HUES48 (cell line): ENCODE data around the gene PCSK4.

Source experiments
- H3K27ac ChIP-seq: one replicate; pipeline ENCODE4 v1.7.0; 2013; ENCODE audit warnings: low read depth, low read length, inconsistent platforms
- H3K27me3 ChIP-seq: 2 replicates; pipeline ENCODE4 v1.6.1; 2013; ENCODE audit warnings: mild to moderate bottlenecking, low read length; ENCODE audit not compliant: control insufficient read depth, insufficient read depth
- H3K36me3 ChIP-seq: 2 replicates; pipeline ENCODE4 v1.6.1; 2013; ENCODE audit warnings: low read length; ENCODE audit not compliant: control insufficient read depth, insufficient read depth
- H3K4me1 ChIP-seq: 2 replicates; pipeline ENCODE4 v1.6.1; 2013; ENCODE audit warnings: mild to moderate bottlenecking, low read length; ENCODE audit not compliant: control insufficient read depth, insufficient read depth
- H3K4me3 ChIP-seq: 2 replicates; pipeline ENCODE4 v1.5.1; 2013; ENCODE audit warnings: mild to moderate bottlenecking, low read depth, low read length
- H3K9ac ChIP-seq: 2 replicates; pipeline ENCODE4 v1.6.1; 2013; ENCODE audit warnings: mild to moderate bottlenecking, low read depth, low read length, moderate library complexity
- H3K9me3 ChIP-seq: 2 replicates; pipeline ENCODE4 v1.6.1; 2013; ENCODE audit warnings: low read length; ENCODE audit not compliant: control insufficient read depth, insufficient read depth

The PCSK4 gene

DNA sequence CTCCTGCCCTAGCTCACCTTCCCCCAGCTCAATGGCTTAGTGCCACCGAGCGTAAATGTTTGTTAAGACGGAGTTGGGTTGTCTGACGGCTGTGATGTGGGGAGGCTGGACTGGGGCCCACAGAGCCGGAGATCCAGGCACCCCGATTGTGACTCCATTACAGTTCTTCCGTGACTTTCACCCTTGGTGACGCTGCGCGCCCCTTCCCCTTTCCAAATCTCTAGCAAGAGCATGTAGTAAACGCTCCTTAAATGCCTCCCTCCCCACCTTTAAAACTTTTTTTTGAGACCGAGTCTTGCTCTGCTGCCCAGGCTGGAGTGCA is 1.7 kb upstream of the PCSK4 start:
- H3K4me3 ChIP-seq, result peak overlapping the region; percentile 72; the same call in 1 of the 2 replicates
- H3K4me1 ChIP-seq, result no peaks in the 10 kb centered on the region
- H3K27ac ChIP-seq, result no peak overlapping the region
- no peaks in the 10 kb centered on the region for H3K36me3 ChIP-seq
- H3K9ac ChIP-seq, result no peak overlapping the region
- H3K27me3 ChIP-seq, result peaks cover 10% of the 10 kb centered on the region
- no peaks in the 10 kb centered on the region for H3K9me3 ChIP-seq

- H3K27ac ChIP-seq, result peak within 1 kb of the TSS; percentile 34
- H3K36me3 ChIP-seq, result no peaks in the 10 kb centered on the region
- H3K9me3 ChIP-seq, result no peaks in the 10 kb centered on the region
- no peak within 1 kb of the TSS for H3K9ac ChIP-seq
- H3K4me3 ChIP-seq, result peak within 1 kb of the TSS; percentile 78
- peaks cover 10% of the 10 kb centered on the region for H3K27me3 ChIP-seq
- H3K4me1 ChIP-seq, result no peaks in the 10 kb centered on the region
Measured at GRCh38 chr19:1491114-1491848, 1.1 kb upstream of the PCSK4 start, which contains the start of gene REEP6. Gene REEP6, plus strand, starts transcription at chr19:1491181. Its CDS starts 89 bp downstream, at chr19:1491270.

GRCh38 chr19:1489463-1490310 is 463 bp downstream of the PCSK4 start:
- Histone ChIP-seq H3K4me3 (peak overlapping the region; percentile 78), H3K27me3 (peaks cover 10% of the 10 kb centered on the region), H3K4me1 (no peaks in the 10 kb centered on the region), H3K36me3 (no peaks in the 10 kb centered on the region), H3K9ac (no peak overlapping the region), H3K27ac (peak overlapping the region; percentile 29), H3K9me3 (no peaks in the 10 kb centered on the region)

DNA sequence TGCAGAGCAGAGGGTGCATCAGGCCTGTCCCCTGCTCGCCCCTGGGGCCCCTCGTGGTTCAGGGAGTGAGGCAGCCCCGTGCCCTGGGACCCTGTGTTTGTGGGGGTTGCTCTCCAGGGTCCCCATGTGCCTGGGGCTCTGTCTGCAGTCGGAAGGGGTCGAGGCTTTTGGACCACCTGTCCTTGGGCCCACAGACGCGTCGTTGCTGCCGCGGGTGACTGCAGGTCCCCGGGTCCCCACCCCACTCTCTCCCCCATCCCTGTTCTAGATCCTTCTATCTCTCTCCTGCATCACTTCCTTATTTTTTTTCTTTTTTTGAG is 1.9 kb downstream of the PCSK4 start:
- no peaks in the 10 kb centered on the region for H3K9me3 ChIP-seq
- H3K27ac ChIP-seq, result no peak overlapping the region
- no peaks in the 10 kb centered on the region for H3K36me3 ChIP-seq
- peaks cover 10% of the 10 kb centered on the region for H3K27me3 ChIP-seq
- no peak overlapping the region for H3K9ac ChIP-seq
- no peaks in the 10 kb centered on the region for H3K4me1 ChIP-seq
- H3K4me3 ChIP-seq, result no peak overlapping the region

GRCh38 chr19:1487576-1488281 is 2.4 kb downstream of the PCSK4 start:
- Histone ChIP-seq H3K9me3 (no peaks in the 10 kb centered on the region), H3K4me3 (no peak overlapping the region), H3K9ac (no peak overlapping the region), H3K4me1 (no peaks in the 10 kb centered on the region), H3K27me3 (peaks cover 10% of the 10 kb centered on the region), H3K36me3 (no peaks in the 10 kb centered on the region), H3K27ac (no peak overlapping the region)

GRCh38 chr19:1486720-1487575 is 3.2 kb downstream of the PCSK4 start:
- peaks cover 8% of the 10 kb centered on the region for H3K27me3 ChIP-seq
- no peaks in the 10 kb centered on the region for H3K9me3 ChIP-seq
- H3K9ac ChIP-seq, result no peak overlapping the region
- H3K4me1 ChIP-seq, result no peaks in the 10 kb centered on the region
- no peaks in the 10 kb centered on the region for H3K36me3 ChIP-seq
- H3K27ac ChIP-seq, result no peak overlapping the region
- H3K4me3 ChIP-seq, result no peak overlapping the region

DNA sequence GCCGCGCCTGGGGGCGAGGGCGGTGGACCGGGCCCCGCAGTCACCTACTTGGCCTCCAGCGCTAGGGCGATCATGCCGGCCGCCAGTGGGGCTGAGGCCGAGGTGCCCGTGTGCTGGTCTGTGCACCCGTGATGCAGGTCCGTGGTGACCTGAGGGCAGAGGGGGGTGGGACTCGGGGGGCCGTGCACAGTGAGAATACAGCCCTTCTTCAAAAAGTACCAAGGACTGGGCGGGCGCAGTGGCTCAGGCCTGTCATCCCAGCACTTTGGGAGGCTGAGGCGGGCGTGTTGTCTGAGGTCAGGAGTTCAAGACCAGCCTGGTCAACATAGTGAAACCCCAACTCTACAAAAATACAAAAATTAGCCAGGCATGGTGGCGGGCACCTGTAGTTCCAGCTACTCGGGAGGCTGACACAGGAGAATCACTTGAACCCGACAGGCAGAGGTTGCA is 6.1 kb downstream of the PCSK4 start:
- Histone ChIP-seq H3K9ac (no peak overlapping the region), H3K27me3 (no peaks in the 10 kb centered on the region), H3K4me1 (no peaks in the 10 kb centered on the region), H3K36me3 (no peaks in the 10 kb centered on the region), H3K4me3 (no peak overlapping the region), H3K9me3 (no peaks in the 10 kb centered on the region), H3K27ac (no peak overlapping the region)

GRCh38 chr19:1483131-1483978 is 6.8 kb downstream of the PCSK4 start:
- H3K27me3 ChIP-seq, result no peaks in the 10 kb centered on the region
- no peak overlapping the region for H3K27ac ChIP-seq
- H3K4me1 ChIP-seq, result no peaks in the 10 kb centered on the region
- no peak overlapping the region for H3K9ac ChIP-seq
- H3K9me3 ChIP-seq, result no peaks in the 10 kb centered on the region
- H3K36me3 ChIP-seq, result no peaks in the 10 kb centered on the region
- H3K4me3 ChIP-seq, result no peak overlapping the region

DNA sequence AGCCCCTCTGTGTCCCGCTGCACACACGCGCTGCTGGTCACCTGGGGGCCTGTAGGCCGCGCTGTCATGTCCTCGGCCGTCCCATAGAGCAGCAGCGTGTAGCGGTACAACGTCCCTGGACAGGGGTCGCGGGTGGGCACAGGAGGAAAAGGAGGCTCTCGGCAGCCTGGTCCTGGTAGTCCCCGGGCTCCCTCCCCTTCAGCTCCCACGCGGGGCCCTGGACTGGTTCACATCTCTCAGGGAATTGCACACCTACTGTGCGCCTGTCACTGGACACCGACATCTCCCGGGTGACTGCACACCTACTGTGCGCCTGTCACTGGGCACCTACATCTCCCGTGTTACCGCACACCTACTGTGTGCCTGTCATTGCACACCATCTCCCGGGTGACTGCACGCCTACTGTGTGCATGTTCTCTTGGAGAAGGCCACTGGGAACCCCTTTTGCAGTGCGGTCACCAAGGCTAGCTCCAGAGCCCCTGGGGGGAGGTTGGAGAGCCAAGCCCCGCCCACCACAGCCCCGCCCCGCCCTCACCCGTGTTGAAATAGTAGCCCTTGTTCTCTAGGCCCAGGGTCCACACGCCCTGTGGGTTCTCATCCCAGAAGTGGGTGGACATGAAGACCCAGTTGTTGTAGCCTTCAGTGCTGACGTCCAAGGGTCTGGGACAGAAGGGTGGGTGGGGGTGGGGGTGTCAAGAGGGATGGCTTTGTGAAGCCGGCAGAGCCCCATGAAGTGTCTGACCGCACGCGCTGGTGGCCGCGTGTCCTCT is 7.6 kb downstream of the PCSK4 start:
- no peaks in the 10 kb centered on the region for H3K4me1 ChIP-seq
- no peak overlapping the region for H3K27ac ChIP-seq
- H3K36me3 ChIP-seq, result no peaks in the 10 kb centered on the region
- no peak overlapping the region for H3K4me3 ChIP-seq
- no peak overlapping the region for H3K9ac ChIP-seq
- no peaks in the 10 kb centered on the region for H3K9me3 ChIP-seq
- no peaks in the 10 kb centered on the region for H3K27me3 ChIP-seq
